GM10248 (cell line): Measurements from ENCODE around the gene ORC4.

ENCODE experiments used
- CTCF ChIA-PET: fragments of 300-600 bp; sonication (Branson Sonifier 250); formaldehyde crosslinking; extraction: SDS; loops from one replicate; lab custom pipeline; 2021; ENCODE audit warnings: antibody characterized with exemption; lab: Yijun Ruan, JAX
- POLR2A ChIA-PET: fragments of 350-650 bp; sonication (Branson Sonifier 250); formaldehyde crosslinking; extraction: SDS; loops from one replicate; lab custom pipeline; 2020; ENCODE audit warnings: antibody characterized with exemption; lab: Yijun Ruan, JAX
- DNase-seq: peaks from one replicate; pipeline ENCODE4 v3.0.0; 2012; ENCODE audit errors: extremely low spot score
- TF ChIP-seq, protein P1 (sequence below): IDR thresholded peaks from 2 replicates; pipeline ENCODE4 v1.5.1; 2012; ENCODE audit warnings: mild to moderate bottlenecking, low read depth; ENCODE audit errors: extremely low read depth, missing control alignments, control extremely low read depth

The ORC4 gene

DNA sequence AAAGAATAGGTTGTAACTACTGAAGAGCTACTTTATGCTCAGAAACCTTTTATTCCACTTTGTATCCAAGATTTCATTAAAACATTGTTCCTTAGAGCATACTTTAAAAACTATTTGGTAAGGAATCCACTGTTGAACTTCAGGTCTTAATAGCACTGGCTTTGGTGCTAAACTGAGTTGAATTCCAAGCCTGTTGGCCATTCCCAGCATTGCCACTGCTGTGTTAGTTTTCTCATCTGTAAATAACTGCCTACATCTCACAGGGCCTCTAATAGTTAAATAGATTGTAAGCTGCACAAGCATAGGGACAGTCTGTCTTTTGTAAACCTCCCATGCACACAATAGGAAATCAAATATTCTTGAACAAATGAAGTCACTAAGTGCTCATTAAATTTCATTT lies 86.6 kb downstream of the ORC4 start:
- POLR2A ChIA-PET = no interaction called here
- TF ChIP-seq, protein P1, sequence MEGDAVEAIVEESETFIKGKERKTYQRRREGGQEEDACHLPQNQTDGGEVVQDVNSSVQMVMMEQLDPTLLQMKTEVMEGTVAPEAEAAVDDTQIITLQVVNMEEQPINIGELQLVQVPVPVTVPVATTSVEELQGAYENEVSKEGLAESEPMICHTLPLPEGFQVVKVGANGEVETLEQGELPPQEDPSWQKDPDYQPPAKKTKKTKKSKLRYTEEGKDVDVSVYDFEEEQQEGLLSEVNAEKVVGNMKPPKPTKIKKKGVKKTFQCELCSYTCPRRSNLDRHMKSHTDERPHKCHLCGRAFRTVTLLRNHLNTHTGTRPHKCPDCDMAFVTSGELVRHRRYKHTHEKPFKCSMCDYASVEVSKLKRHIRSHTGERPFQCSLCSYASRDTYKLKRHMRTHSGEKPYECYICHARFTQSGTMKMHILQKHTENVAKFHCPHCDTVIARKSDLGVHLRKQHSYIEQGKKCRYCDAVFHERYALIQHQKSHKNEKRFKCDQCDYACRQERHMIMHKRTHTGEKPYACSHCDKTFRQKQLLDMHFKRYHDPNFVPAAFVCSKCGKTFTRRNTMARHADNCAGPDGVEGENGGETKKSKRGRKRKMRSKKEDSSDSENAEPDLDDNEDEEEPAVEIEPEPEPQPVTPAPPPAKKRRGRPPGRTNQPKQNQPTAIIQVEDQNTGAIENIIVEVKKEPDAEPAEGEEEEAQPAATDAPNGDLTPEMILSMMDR = no peak
- no peak for DNase-seq
- CTCF ChIA-PET = interaction anchor here (1.4 to 1.5 kb wide), 3 partner anchors 14 to 1056 kb away, joined by 3 to 5 read pairs (median 4); no protein-coding TSS in a partner anchor

DNA sequence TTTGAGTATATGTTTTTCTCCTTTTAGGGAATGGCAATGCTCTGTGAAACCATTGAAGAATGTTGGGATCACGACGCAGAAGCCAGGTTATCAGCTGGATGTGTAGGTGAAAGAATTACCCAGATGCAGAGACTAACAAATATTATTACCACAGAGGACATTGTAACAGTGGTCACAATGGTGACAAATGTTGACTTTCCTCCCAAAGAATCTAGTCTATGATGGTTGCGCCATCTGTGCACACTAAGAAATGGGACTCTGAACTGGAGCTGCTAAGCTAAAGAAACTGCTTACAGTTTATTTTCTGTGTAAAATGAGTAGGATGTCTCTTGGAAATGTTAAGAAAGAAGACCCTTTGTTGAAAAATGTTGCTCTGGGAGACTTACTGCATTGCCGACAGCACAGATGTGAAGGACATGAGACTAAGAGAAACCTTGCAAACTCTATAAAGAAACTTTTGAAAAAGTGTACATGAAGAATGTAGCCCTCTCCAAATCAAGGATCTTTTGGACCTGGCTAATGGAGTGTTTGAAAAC lies 93.4 kb downstream of the ORC4 start:
- TF ChIP-seq, protein P1 = no peak
- no peak for DNase-seq
- POLR2A ChIA-PET = no interaction called here
- CTCF ChIA-PET = no interaction called here

DNA sequence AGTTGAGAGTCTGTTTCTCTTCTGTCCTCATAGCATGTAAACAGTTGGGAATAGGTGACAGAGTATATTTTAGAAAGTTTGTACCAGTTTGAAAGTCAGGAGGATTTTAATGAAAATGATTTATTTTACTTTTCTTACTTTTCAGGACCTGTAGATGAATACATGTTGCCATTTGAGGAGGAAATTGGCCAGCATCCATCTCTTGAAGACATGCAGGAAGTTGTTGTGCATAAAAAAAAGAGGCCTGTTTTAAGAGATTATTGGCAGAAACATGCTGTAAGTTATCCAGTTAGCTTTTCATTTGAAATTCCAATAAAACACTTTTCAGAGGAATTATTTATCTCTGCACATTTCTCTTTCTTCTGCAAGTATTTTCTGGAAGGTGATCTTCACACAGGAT lies 94.7 kb downstream of the ORC4 start:
- TF ChIP-seq, protein P1 = no peak
- DNase-seq = no peak
- ChIA-PET CTCF (no interaction called here), POLR2A (no interaction called here)

DNA sequence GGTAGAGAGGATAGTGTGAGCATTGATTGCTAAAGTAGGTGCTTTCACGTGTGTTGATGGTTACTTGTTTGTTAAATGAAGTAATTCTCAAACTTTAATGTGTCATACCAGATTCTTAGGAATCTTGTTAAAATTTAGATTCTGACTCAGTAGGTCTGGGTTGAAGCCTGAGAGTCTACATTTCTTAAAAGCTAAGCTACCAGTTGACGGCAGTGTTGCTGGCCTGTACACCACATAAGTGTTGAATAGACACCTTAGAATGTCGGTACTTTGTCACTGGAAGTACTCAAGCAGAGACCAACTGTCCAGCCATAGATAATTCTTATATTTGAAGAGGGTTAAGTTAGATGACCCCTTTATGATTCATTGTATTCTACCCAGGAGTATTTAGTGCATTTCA lies 95.9 kb downstream of the ORC4 start:
- DNase-seq = no peak
- POLR2A ChIA-PET = no interaction called here
- TF ChIP-seq, protein P1 = no peak
- CTCF ChIA-PET = no interaction called here

DNA sequence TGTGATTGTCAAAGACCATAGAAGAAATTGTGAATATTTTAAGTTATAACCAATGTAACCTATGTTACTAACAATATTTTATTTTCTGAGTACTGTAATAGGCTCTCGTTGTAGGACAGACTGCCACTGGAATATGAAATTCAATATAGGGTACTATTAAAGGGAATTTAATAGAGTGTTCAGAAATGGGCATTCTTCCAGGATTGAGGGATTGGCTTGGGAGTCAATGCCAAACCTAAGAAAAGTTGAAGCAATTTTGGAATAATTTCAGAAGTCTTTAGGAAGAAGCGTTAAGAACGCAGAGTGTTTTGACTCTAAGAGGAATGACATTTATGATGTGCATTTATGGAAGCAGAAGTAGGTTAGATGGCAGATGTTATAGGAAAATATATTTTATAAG lies 96.7 kb downstream of the ORC4 start:
- CTCF ChIA-PET = no interaction called here
- POLR2A ChIA-PET = no interaction called here
- no peak for DNase-seq
- TF ChIP-seq, protein P1 = no peak

DNA sequence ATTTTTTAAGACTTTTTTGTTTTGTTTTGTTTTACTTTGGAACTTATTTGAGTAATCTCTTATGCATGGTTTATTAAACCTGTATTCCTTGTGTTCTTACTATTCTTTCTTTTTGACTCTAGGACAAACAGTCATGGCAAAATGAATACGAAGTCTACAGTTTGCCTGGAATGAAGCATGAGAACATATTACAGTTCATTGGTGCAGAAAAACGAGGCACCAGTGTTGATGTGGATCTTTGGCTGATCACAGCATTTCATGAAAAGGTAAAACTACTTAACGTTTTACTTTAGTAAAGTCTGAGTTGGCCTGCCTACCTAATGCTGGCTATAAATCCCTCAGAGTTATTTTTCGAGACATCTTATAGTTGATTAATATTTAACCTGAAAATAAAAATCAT lies 103.4 kb downstream of the ORC4 start:
- ChIA-PET POLR2A (no interaction called here), CTCF (interaction anchor here (2.2 kb wide), 1 partner anchor 872 kb away, joined by 8 read pairs; no protein-coding TSS in a partner anchor)
- no peak for DNase-seq
- TF ChIP-seq, protein P1 = no peak
